Dendritic cell treated with granulocyte-macrophage colony-stimulating factor and Interleukin-4, amounts not matched to agents 40 ng/mL and 50 ng/mL, for 4 days (primary cell): ENCODE data around the gene PSMD12.
"Not testable (repeated sequence)": the region's sequence is repeated elsewhere in the genome, so short reads cannot be mapped to it uniquely, and the experiment has no call there.

Experiments
- H3K27ac Mint-ChIP-seq: one replicate; pipeline ENCODE4 v1.8.0; 2022; ENCODE audit warnings: mild to moderate bottlenecking, mixed read lengths
- H3K27me3 Mint-ChIP-seq: one replicate; pipeline ENCODE4 v1.8.0; 2022; ENCODE audit warnings: mild to moderate bottlenecking, mixed read lengths
- H3K36me3 Mint-ChIP-seq: one replicate; pipeline ENCODE4 v1.8.0; 2022; ENCODE audit warnings: low read depth, mixed read lengths
- H3K4me1 Mint-ChIP-seq: one replicate; pipeline ENCODE4 v1.8.0; 2022; ENCODE audit warnings: low read depth, mixed read lengths
- H3K4me3 Mint-ChIP-seq: one replicate; pipeline ENCODE4 v1.8.0; 2022; ENCODE audit warnings: mild to moderate bottlenecking, moderate library complexity, mixed read lengths
- H3K9me3 Mint-ChIP-seq: one replicate; pipeline ENCODE4 v1.8.0; 2022; ENCODE audit warnings: mixed read lengths
- intact Hi-C: fragments of 100-400 bp; cut with micrococcal nuclease; formaldehyde crosslinking; loops from one replicate; pipeline ENCODE4 v1.15.0; 2022

The PSMD12 gene

GRCh38 chr17:67359960-67360791 is 6.2 kb downstream of the PSMD12 start:
- H3K9me3 Mint-ChIP-seq: no peaks in the 10 kb centered on the region
- intact Hi-C loops: no loop called here
- H3K4me3 Mint-ChIP-seq: no peak overlapping the region
- peaks cover 55% of the 10 kb centered on the region for H3K4me1 Mint-ChIP-seq
- H3K36me3 Mint-ChIP-seq: peaks cover 79% of the 10 kb centered on the region
- H3K27me3 Mint-ChIP-seq: no peaks in the 10 kb centered on the region
- H3K27ac Mint-ChIP-seq: no peak overlapping the region

- H3K4me3 Mint-ChIP-seq: no peak overlapping the region
- no peaks in the 10 kb centered on the region for H3K27me3 Mint-ChIP-seq
- intact Hi-C loops: no loop called here
- peaks cover 62% of the 10 kb centered on the region for H3K4me1 Mint-ChIP-seq
- H3K27ac Mint-ChIP-seq: peak overlapping the region; percentile 43
- no peaks in the 10 kb centered on the region for H3K9me3 Mint-ChIP-seq
- peaks cover 87% of the 10 kb centered on the region for H3K36me3 Mint-ChIP-seq
Observed at GRCh38 chr17:67358612-67359011, 7.8 kb downstream of the PSMD12 start.

GRCh38 chr17:67353929-67354574 is 12.3 kb downstream of the PSMD12 start:
- H3K27ac Mint-ChIP-seq: peak overlapping the region; percentile 41
- H3K36me3 Mint-ChIP-seq: peaks cover 98% of the 10 kb centered on the region
- peaks cover 31% of the 10 kb centered on the region for H3K4me1 Mint-ChIP-seq
- H3K4me3 Mint-ChIP-seq: no peak overlapping the region
- intact Hi-C loops: no loop called here
- no peaks in the 10 kb centered on the region for H3K27me3 Mint-ChIP-seq
- no peaks in the 10 kb centered on the region for H3K9me3 Mint-ChIP-seq

- Mint-ChIP-seq H3K4me1 (peaks cover 27% of the 10 kb centered on the region), H3K4me3 (no peak overlapping the region), H3K36me3 (peaks cover 98% of the 10 kb centered on the region), H3K9me3 (no peaks in the 10 kb centered on the region), H3K27ac (no peak overlapping the region), H3K27me3 (no peaks in the 10 kb centered on the region)
- intact Hi-C loops: no loop called here
Observed at GRCh38 chr17:67353161-67353560, 13.2 kb downstream of the PSMD12 start.

GRCh38 chr17:67349420-67349819 is 17.0 kb downstream of the PSMD12 start:
- Mint-ChIP-seq H3K9me3 (no peaks in the 10 kb centered on the region), H3K27ac (no peak overlapping the region), H3K4me3 (no peak overlapping the region), H3K4me1 (peaks cover 10% of the 10 kb centered on the region), H3K27me3 (no peaks in the 10 kb centered on the region), H3K36me3 (peaks cover 99% of the 10 kb centered on the region)
- intact Hi-C loops: loop anchor here (10.0 kb wide), 1 partner anchor 105 kb away; the partner anchor contains the start of gene HELZ

- H3K36me3 Mint-ChIP-seq: peaks cover 99% of the 10 kb centered on the region
- H3K27me3 Mint-ChIP-seq: no peaks in the 10 kb centered on the region
- H3K4me1 Mint-ChIP-seq: no peaks in the 10 kb centered on the region
- no peak overlapping the region for H3K4me3 Mint-ChIP-seq
- intact Hi-C loops: loop anchor here (10.0 kb wide), 1 partner anchor 103 kb away; the partner anchor contains the start of gene HELZ
- no peak overlapping the region for H3K27ac Mint-ChIP-seq
- H3K9me3 Mint-ChIP-seq: no peaks in the 10 kb centered on the region
Observed at GRCh38 chr17:67347826-67348225, 18.6 kb downstream of the PSMD12 start.

- Mint-ChIP-seq H3K4me1 (no peaks in the 10 kb centered on the region), H3K9me3 (no peaks in the 10 kb centered on the region), H3K27ac (no peak overlapping the region), H3K36me3 (peaks cover 97% of the 10 kb centered on the region), H3K4me3 (no peak overlapping the region), H3K27me3 (no peaks in the 10 kb centered on the region)
- intact Hi-C loops: loop anchor here (10.0 kb wide), 1 partner anchor 98 kb away; the partner anchor contains the start of gene HELZ
Observed at GRCh38 chr17:67343237-67343636, 23.1 kb downstream of the PSMD12 start.

GRCh38 chr17:67338353-67338752 is 28.0 kb downstream of the PSMD12 start:
- peaks cover 58% of the 10 kb centered on the region for H3K36me3 Mint-ChIP-seq
- H3K27ac Mint-ChIP-seq, intact Hi-C loops, H3K4me1 Mint-ChIP-seq, H3K4me3 Mint-ChIP-seq, H3K27me3 Mint-ChIP-seq, H3K9me3 Mint-ChIP-seq: not testable (repeated sequence)

GRCh38 chr17:67336859-67337258 is 29.5 kb downstream of the PSMD12 start:
- Mint-ChIP-seq H3K27ac (no peak overlapping the region), H3K4me1 (no peaks in the 10 kb centered on the region), H3K27me3 (no peaks in the 10 kb centered on the region), H3K36me3 (peaks cover 44% of the 10 kb centered on the region), H3K4me3 (no peak overlapping the region), H3K9me3 (no peaks in the 10 kb centered on the region)
- intact Hi-C loops: no loop called here

- H3K27me3 Mint-ChIP-seq: no peaks in the 10 kb centered on the region
- no peaks in the 10 kb centered on the region for H3K9me3 Mint-ChIP-seq
- intact Hi-C loops: no loop called here
- no peak overlapping the region for H3K27ac Mint-ChIP-seq
- no peak overlapping the region for H3K4me3 Mint-ChIP-seq
- peaks cover 6% of the 10 kb centered on the region for H3K4me1 Mint-ChIP-seq
- H3K36me3 Mint-ChIP-seq: peaks cover 28% of the 10 kb centered on the region
Observed at GRCh38 chr17:67335245-67335835, 31.0 kb downstream of the PSMD12 start.

- H3K4me3 Mint-ChIP-seq, intact Hi-C loops, H3K27ac Mint-ChIP-seq, H3K36me3 Mint-ChIP-seq, H3K27me3 Mint-ChIP-seq, H3K4me1 Mint-ChIP-seq: not testable (repeated sequence)
- peaks cover 10% of the 10 kb centered on the region for H3K9me3 Mint-ChIP-seq
Observed at GRCh38 chr17:67332162-67332508, 34.2 kb downstream of the PSMD12 start.

- intact Hi-C loops, H3K4me3 Mint-ChIP-seq, H3K4me1 Mint-ChIP-seq, H3K27ac Mint-ChIP-seq, H3K36me3 Mint-ChIP-seq, H3K27me3 Mint-ChIP-seq: not testable (repeated sequence)
- H3K9me3 Mint-ChIP-seq: peaks cover 10% of the 10 kb centered on the region
Observed at GRCh38 chr17:67331381-67332161, 34.8 kb downstream of the PSMD12 start.

GRCh38 chr17:67328026-67328425 is 38.4 kb downstream of the PSMD12 start:
- H3K27ac Mint-ChIP-seq: no peak overlapping the region
- no peaks in the 10 kb centered on the region for H3K27me3 Mint-ChIP-seq
- no peaks in the 10 kb centered on the region for H3K36me3 Mint-ChIP-seq
- peaks cover 6% of the 10 kb centered on the region for H3K4me1 Mint-ChIP-seq
- no peak overlapping the region for H3K4me3 Mint-ChIP-seq
- H3K9me3 Mint-ChIP-seq: peaks cover 10% of the 10 kb centered on the region
- intact Hi-C loops: no loop called here
